Endothelial cell of umbilical vein (primary cell): ENCODE data around the gene CD34. TPM values are rescaled to one million over a fixed set of nuclear protein-coding genes. Genes with fewer than 3 reads are reported as not detected.

Experiments used
- BruUV-seq: library from RNA; stranded (reverse); fragments of 400-500 nt; replicated peaks from 2 replicates; lab custom pipeline; 2021; lab: Mats Ljungman, UMichigan
- CTCF ChIA-PET: fragments of 300-600, 350-600 bp; sonication (Branson Sonifier 250); formaldehyde crosslinking; loops from one replicate; lab custom pipeline; 2021; ENCODE audit warnings: antibody characterized with exemption, inconsistent platforms; lab: Charles Lee
- POLR2A ChIA-PET: fragments of 300-600, 350-600 bp; sonication (Branson Sonifier 250); formaldehyde crosslinking; loops from one replicate; lab custom pipeline; 2021; ENCODE audit warnings: antibody characterized with exemption, inconsistent platforms; lab: Charles Lee
- DNase-seq: peaks from one replicate; pipeline ENCODE4 v3.0.0-alpha.2; 2011; ENCODE audit warnings: low read depth, low spot score
- FAIRE-seq: peaks from 2 replicates; lab custom pipeline; 2011; peaks lifted over from hg19 to GRCh38; lab: Jason Lieb, UNC
- H2AFZ ChIP-seq: 2 replicates; pipeline ENCODE4 v1.6.0; 2012; ENCODE audit warnings: low read depth, low read length, control low read depth, inconsistent platforms
- H3K27ac ChIP-seq: 2 replicates; pipeline ENCODE4 v1.5.1; 2011; ENCODE audit warnings: low read depth, mild to moderate bottlenecking, control low read depth, low read length, moderate library complexity; ENCODE audit not compliant: insufficient read depth
- H3K27me3 ChIP-seq, 2 experiments: 2 replicates each; pipeline versions ENCODE4 v1.6.0 to v1.6.1; 2011; ENCODE audit warnings: low read length in 2 of 2, mixed read lengths in 1 of 2; ENCODE audit not compliant: control insufficient read depth in 2 of 2, insufficient read depth in 2 of 2
- H3K36me3 ChIP-seq, 2 experiments: 2 replicates in 1 of 2; 3 replicates in 1 of 2; pipeline ENCODE4 v1.5.1; 2011; ENCODE audit warnings: low read length in 2 of 2, mild to moderate bottlenecking in 1 of 2, moderate library complexity in 1 of 2; ENCODE audit not compliant: control insufficient read depth in 2 of 2, insufficient read depth in 2 of 2; ENCODE audit errors: extremely low read depth in 1 of 2
- H3K4me1 ChIP-seq: 3 replicates; pipeline ENCODE4 v1.5.1; 2011; ENCODE audit warnings: mild to moderate bottlenecking, low read length; ENCODE audit not compliant: control insufficient read depth, insufficient read depth; ENCODE audit errors: extremely low read depth
- H3K4me2 ChIP-seq: 2 replicates; pipeline ENCODE4 v1.6.1; 2011; ENCODE audit warnings: low read length, control low read depth, mixed read lengths; ENCODE audit not compliant: insufficient read depth
- H3K4me3 ChIP-seq, 3 experiments: fragments of 200-600 bp in 1 of 3; sonication (generic), shearing (Covaris generic) in 1 of 3; replicated peaks in 1 of 3; 2 replicates each; pipeline ENCODE4 v1.5.1; 2011 to 2016; ENCODE audit warnings: control low read depth in 3 of 3, low read length in 3 of 3, mild to moderate bottlenecking in 2 of 3, inconsistent platforms in 1 of 3, low read depth in 1 of 3, moderate library complexity in 1 of 3; ENCODE audit not compliant: insufficient read depth in 1 of 3
- H3K79me2 ChIP-seq: 2 replicates; pipeline ENCODE4 v1.6.0; 2012; ENCODE audit warnings: low read length, inconsistent platforms; ENCODE audit not compliant: control insufficient read depth, insufficient read depth
- H3K9ac ChIP-seq: replicated peaks from 2 replicates; pipeline ENCODE3; 2011; ENCODE audit warnings: low read length, control low read depth; ENCODE audit not compliant: insufficient read depth; ENCODE audit errors: extremely low read depth
- H3K9me1 ChIP-seq: replicated peaks from 3 replicates; pipeline ENCODE4 v1.6.0; 2011; ENCODE audit warnings: mild to moderate bottlenecking, low read length; ENCODE audit not compliant: control insufficient read depth, insufficient read depth; ENCODE audit errors: extremely low read depth
- H3K9me3 ChIP-seq: replicated peaks from 2 replicates; pipeline ENCODE4 v1.5.1; 2012; ENCODE audit warnings: low read length, inconsistent platforms; ENCODE audit not compliant: control insufficient read depth, insufficient read depth
- H4K20me1 ChIP-seq: replicated peaks from 2 replicates; pipeline ENCODE3; 2011; ENCODE audit warnings: mild to moderate bottlenecking, low read length; ENCODE audit not compliant: control insufficient read depth, insufficient read depth; ENCODE audit errors: extremely low read depth
- EZH2 ChIP-seq: IDR thresholded peaks from 2 replicates; pipeline ENCODE4 v1.6.1; 2012; ENCODE audit warnings: borderline replicate concordance, low read depth, mild to moderate bottlenecking, moderate library complexity, low read length, inconsistent platforms; ENCODE audit not compliant: severe bottlenecking
- FOS ChIP-seq: IDR thresholded peaks from 2 replicates; pipeline ENCODE4 v1.6.1; 2011; ENCODE audit warnings: mild to moderate bottlenecking, low read length, moderate library complexity, borderline replicate concordance; ENCODE audit not compliant: insufficient read depth
- GATA2 ChIP-seq: IDR thresholded peaks from 2 replicates; pipeline ENCODE4 v1.7.0; 2011; ENCODE audit warnings: low read depth, mild to moderate bottlenecking, moderate library complexity, mixed read lengths, low read length; ENCODE audit not compliant: insufficient read length, insufficient read depth
- JUN ChIP-seq: IDR thresholded peaks from 2 replicates; pipeline ENCODE4 v1.6.1; 2011; ENCODE audit warnings: borderline replicate concordance, low read depth; ENCODE audit not compliant: insufficient read length, insufficient read depth
- MYC ChIP-seq: IDR thresholded peaks from one replicate; pipeline ENCODE4 v1.6.1; 2011; ENCODE audit warnings: mild to moderate bottlenecking, low read depth, low read length
- POLR2A ChIP-seq: IDR thresholded peaks from 2 replicates; pipeline ENCODE4 v1.6.1; 2012; ENCODE audit warnings: low read depth, mild to moderate bottlenecking, control low read depth, low read length
- POLR2AphosphoS5 ChIP-seq: IDR thresholded peaks from 2 replicates; pipeline ENCODE4 v1.6.1; 2012; ENCODE audit warnings: low read depth, mild to moderate bottlenecking, control low read depth, low read length, moderate library complexity; ENCODE audit not compliant: insufficient read depth
- dilution Hi-C: fragments of 300-500 bp; cut with MboI; formaldehyde crosslinking; loops from one replicate; pipeline ENCODE4 v1.15.0; 2019; ENCODE audit warnings: low sequenced_read_pairs; ENCODE audit not compliant: extremely low pct_ligation_motif_present
- intact Hi-C: fragments of 100-400 bp; cut with micrococcal nuclease; formaldehyde crosslinking; loops from one replicate; pipeline ENCODE4 v1.10.0; 2022
- polyA plus RNA-seq, 4 experiments: library from polyadenylated mRNA; depleted of rRNA in 3 of 4; stranded (reverse) in 3 of 4; unstranded in 1 of 4; fragments of >200 nt; gene quantifications; 2 replicates each; pipeline versions ENCODE4 v1.2.1 to v1.2.3, GENCODE V29; 2011 to 2012; ENCODE audit warnings: missing spikeins in 1 of 4
- total RNA-seq: library from RNA; stranded (reverse); gene quantifications from 2 replicates; pipeline ENCODE4 v1.2.3, GENCODE V29; 2021
- TF ChIP-seq, protein P1 (sequence below), 2 donors: IDR thresholded peaks; 1 replicate in 1 of 2; 2 replicates in 1 of 2; pipeline ENCODE4 v1.5.1; 2011; ENCODE audit warnings: low read length in 2 of 2, mild to moderate bottlenecking in 2 of 2, moderate library complexity in 2 of 2, control low read depth in 1 of 2, inconsistent platforms in 1 of 2, low read depth in 1 of 2; ENCODE audit not compliant: insufficient read depth in 1 of 2; ENCODE audit errors: extremely low read depth in 1 of 2
- TF ChIP-seq, protein P2 (sequence below): IDR thresholded peaks from 2 replicates; pipeline ENCODE4 v1.6.1; 2011; ENCODE audit not compliant: insufficient read depth, insufficient read length

The CD34 gene
- total and polyA plus RNA-seq, 2 donors (not counting 3 experiments of a cell fraction or from before 2014, with no cell fraction given), result 102 to 174 TPM

DNA sequence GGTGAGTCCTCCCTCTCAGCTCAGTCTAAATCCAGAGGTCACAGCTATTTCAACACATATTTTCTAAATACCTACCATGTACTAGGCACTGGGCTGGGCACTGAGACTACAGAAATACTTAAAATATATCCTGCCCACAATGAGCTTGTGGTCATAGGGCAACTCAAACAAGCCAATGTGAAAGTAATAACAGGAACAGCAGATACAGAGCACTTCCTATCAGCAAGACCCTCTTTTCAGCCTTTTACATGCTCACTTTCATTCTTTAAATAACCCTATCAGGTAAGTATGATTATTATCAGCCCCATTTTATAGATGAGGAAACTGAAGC, 71.9 kb downstream of the CD34 start:
- H3K4me2 ChIP-seq, result no peak overlapping the region
- no peak for FAIRE-seq
- CTCF ChIA-PET, result interaction anchor here (0.8 to 21.9 kb wide), 4 partner anchors 10 to 124 kb away, joined by 3 to 634 read pairs (median 6); no protein-coding TSS in a partner anchor
- BruUV-seq, result no TSS peak
- H3K36me3 ChIP-seq, result peaks cover 4 to 9% of the 10 kb centered on the region in 2 experiments
- H3K4me1 ChIP-seq, result no peaks in the 10 kb centered on the region
- H3K9me1 ChIP-seq, result no peaks in the 10 kb centered on the region
- H4K20me1 ChIP-seq, result no peaks in the 10 kb centered on the region
- no peak for DNase-seq
- H2AFZ ChIP-seq, result no peak overlapping the region
- intact Hi-C loops, result no loop called here
- dilution Hi-C loops, result no loop called here
- H3K9me3 ChIP-seq, result no peaks in the 10 kb centered on the region
- H3K4me3 ChIP-seq, result no peak overlapping the region
- no peaks in the 10 kb centered on the region for H3K27me3 ChIP-seq
- POLR2A ChIA-PET, result no interaction called here
- TF ChIP-seq, protein P1, sequence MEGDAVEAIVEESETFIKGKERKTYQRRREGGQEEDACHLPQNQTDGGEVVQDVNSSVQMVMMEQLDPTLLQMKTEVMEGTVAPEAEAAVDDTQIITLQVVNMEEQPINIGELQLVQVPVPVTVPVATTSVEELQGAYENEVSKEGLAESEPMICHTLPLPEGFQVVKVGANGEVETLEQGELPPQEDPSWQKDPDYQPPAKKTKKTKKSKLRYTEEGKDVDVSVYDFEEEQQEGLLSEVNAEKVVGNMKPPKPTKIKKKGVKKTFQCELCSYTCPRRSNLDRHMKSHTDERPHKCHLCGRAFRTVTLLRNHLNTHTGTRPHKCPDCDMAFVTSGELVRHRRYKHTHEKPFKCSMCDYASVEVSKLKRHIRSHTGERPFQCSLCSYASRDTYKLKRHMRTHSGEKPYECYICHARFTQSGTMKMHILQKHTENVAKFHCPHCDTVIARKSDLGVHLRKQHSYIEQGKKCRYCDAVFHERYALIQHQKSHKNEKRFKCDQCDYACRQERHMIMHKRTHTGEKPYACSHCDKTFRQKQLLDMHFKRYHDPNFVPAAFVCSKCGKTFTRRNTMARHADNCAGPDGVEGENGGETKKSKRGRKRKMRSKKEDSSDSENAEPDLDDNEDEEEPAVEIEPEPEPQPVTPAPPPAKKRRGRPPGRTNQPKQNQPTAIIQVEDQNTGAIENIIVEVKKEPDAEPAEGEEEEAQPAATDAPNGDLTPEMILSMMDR (IDR thresholded peaks at IDR 0.05; ENCODE audit: extremely low read depth in 1 of 2, insufficient read depth in 1 of 2, low read depth in 1 of 2, low read length in 2 of 2), result no peak
- TF ChIP-seq FOS, result no peak
- TF ChIP-seq MYC, result no peak
- no peak for TF ChIP-seq JUN
- no peak for TF ChIP-seq POLR2AphosphoS5
- no peak for TF ChIP-seq GATA2
- no peak for TF ChIP-seq POLR2A
- TF ChIP-seq EZH2, result no peak
- TF ChIP-seq, protein P2, sequence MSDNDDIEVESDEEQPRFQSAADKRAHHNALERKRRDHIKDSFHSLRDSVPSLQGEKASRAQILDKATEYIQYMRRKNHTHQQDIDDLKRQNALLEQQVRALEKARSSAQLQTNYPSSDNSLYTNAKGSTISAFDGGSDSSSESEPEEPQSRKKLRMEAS, result no peak
- no peak overlapping the region for H3K27ac ChIP-seq
- H3K9ac ChIP-seq, result no peak overlapping the region
- H3K79me2 ChIP-seq, result peaks cover 61% of the 10 kb centered on the region
